Measurements from ENCODE around the gene TULP4.

TULP4 gene

DNA sequence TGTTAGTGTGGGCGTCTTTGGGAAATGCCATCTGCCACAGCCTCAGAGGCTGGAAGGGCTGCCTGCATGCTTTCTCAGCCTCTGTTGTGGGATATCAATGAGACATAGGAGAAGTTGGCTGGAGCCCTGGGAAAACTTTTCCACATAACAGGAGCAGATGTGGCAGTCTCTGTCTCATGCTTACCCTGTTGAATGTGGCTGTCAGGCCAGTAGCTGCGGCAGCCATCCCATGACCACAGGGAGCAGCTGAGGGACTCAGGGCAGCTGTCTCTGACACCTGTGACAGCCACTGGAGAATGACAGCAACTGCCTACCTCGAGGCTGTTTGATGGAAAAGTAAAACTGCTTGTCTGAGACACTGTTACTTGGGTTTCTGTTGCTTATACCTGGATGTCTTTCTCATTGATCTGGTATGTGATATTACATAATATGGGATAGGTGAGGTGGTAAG lies 64.4 kb downstream of the TULP4 start:
- Histone ChIP-seq H3K4me3 (no peak overlapping the region), H3K27ac (no peak overlapping the region)
- no peak for DNase-seq (ENCODE audit: low spot score)
- TF ChIP-seq, protein P1, sequence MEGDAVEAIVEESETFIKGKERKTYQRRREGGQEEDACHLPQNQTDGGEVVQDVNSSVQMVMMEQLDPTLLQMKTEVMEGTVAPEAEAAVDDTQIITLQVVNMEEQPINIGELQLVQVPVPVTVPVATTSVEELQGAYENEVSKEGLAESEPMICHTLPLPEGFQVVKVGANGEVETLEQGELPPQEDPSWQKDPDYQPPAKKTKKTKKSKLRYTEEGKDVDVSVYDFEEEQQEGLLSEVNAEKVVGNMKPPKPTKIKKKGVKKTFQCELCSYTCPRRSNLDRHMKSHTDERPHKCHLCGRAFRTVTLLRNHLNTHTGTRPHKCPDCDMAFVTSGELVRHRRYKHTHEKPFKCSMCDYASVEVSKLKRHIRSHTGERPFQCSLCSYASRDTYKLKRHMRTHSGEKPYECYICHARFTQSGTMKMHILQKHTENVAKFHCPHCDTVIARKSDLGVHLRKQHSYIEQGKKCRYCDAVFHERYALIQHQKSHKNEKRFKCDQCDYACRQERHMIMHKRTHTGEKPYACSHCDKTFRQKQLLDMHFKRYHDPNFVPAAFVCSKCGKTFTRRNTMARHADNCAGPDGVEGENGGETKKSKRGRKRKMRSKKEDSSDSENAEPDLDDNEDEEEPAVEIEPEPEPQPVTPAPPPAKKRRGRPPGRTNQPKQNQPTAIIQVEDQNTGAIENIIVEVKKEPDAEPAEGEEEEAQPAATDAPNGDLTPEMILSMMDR (IDR thresholded peaks at IDR 0.05): no peak

DNA sequence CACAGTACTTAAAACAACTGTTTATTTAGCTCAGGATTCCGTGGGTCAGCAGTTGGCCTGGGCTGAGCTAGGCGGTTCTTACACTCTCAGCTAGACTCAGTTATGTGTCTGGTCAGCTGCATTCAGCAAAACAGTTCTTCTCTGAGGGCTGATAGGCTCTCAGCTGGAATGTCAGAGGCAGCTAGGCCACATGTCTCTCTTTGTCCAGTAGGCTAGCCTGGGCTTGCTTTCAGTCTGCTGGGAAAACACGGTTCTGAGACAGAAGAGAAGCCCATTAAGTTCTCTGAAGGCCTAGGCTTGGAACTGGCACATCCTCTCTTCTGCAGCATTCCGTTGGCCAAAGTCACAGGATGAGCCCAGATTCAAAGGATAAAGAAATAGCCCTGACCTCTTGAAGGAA lies 65.6 kb downstream of the TULP4 start:
- Histone ChIP-seq H3K4me3 (no peak overlapping the region), H3K27ac (no peak overlapping the region)
- DNase-seq (ENCODE audit: low spot score): no peak
- TF ChIP-seq, protein P1 (IDR thresholded peaks at IDR 0.05): no peak

DNA sequence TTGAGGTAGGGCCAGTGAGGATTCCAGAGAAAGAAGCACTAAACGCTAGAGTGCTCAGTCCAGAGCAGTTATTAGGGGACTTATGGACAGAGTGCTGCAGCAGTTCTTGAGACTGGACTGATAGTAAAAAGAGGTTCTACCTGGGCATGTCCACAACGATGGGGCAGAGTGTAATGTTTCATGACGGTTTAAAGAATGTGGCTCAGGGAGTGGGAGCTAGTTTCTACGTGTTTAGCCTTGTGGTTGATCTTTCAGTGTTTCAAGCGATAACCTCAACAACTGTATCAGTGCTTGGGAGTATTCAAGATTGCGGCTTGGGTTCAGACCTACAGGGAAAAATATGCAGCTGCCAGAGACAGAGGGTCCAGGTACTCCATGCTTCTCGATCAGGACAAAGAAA lies 67.1 kb downstream of the TULP4 start:
- DNase-seq (ENCODE audit: low spot score): no peak
- TF ChIP-seq, protein P1 (IDR thresholded peaks at IDR 0.05): no peak
- Histone ChIP-seq H3K27ac (no peak overlapping the region), H3K4me3 (no peak overlapping the region)

DNA sequence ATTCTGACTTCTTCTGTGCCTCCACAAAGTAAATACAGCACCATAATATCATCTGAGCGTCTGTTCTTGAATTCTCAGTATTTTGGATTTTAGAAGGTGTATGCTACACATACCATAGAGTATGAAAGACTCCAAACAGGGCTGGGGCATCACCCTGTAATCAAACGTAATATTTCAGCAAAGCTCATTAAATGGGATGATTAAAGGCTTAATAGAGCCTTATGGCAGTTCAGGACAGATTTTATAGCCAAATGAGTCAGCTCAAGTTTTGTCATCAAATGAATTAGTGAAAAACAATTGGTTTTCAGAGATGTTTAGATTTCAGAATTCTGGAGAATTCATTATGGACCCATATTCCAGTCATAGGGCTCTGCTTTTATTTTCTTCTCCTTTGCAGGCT lies 68.9 kb downstream of the TULP4 start:
- DNase-seq (ENCODE audit: low spot score): no peak
- H3K4me3 ChIP-seq: no peak overlapping the region
- TF ChIP-seq, protein P1 (IDR thresholded peaks at IDR 0.05): no peak
- H3K27ac ChIP-seq: no peak overlapping the region

DNA sequence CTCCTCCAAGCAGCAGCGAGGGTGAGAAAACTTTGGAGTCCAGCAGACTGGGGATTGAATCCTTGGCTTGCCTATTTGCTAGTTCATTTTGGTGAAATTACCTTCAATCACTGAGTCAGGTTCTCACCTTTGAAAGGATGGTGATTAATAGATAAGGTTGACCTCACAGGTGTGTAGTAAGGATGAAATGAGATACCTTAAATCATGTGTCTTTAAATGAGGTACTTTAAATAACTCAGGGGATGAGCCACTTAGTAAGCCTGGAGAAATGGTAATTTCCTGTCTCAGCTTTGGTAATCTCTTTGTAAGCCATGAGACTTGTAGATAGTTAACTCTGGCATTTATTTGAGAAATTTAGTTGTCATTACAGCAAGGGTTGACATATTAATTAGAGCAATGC lies 70.2 kb downstream of the TULP4 start:
- H3K27ac ChIP-seq: no peak overlapping the region
- no peak overlapping the region for H3K4me3 ChIP-seq
- DNase-seq (ENCODE audit: low spot score): no peak
- TF ChIP-seq, protein P1 (IDR thresholded peaks at IDR 0.05): no peak

DNA sequence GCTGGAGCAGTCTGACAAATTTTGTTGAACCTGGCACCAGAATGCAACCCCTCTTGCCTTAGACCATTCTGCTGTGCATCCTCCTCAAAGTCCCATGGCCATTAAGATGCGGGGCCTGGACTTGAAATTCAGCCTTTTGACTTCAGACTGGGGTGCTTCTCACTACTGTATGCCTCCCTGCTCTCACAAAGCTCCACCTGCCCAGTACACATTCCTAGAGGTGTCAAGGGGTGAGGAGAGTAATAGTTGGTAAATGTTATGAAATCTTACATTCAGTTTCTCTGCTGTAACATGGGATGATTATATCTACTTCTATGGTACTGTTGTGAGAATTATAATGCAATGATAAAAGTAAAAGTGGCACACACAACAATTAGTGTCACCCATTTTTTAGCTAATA lies 70.8 kb downstream of the TULP4 start:
- DNase-seq (ENCODE audit: low spot score): no peak
- no peak overlapping the region for H3K4me3 ChIP-seq
- H3K27ac ChIP-seq: no peak overlapping the region
- TF ChIP-seq, protein P1 (IDR thresholded peaks at IDR 0.05): no peak

DNA sequence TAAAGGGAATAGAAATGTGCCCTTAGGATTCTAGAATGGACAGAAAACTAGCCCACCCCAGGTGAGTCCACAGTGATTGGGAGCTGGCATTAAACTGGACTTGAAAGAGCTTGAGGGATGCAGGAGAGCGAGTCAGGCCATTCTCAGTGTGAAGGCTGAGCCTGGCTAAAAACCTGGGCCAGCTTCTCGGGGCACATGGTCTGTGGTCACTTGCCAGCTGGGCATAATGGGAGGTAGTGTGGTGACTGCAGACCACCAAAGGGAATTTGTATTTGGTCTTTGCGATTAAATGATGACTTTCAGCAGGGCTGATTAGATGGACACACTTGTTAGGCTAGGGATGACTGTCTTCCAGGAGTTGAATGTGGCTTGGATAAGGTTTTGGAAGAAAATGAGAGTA lies 71.3 kb downstream of the TULP4 start:
- TF ChIP-seq, protein P1 (IDR thresholded peaks at IDR 0.05): no peak
- DNase-seq (ENCODE audit: low spot score): no peak
- H3K27ac ChIP-seq: no peak overlapping the region
- no peak overlapping the region for H3K4me3 ChIP-seq

Data from coronary artery (tissue), 2 donors.